HG03039 (cell line): ENCODE data around the gene CYP3A7.
"Not testable (repeated sequence)": the region's sequence is repeated elsewhere in the genome, so short reads cannot be mapped to it uniquely, and the experiment has no call there.

Experiments used
- ATAC-seq: cut with Tn5 transposase; IDR thresholded peaks from one replicate; pipeline ENCODE4 v1.9.1; 2021; ENCODE audit warnings: mild to moderate bottlenecking, moderate library complexity; ENCODE audit not compliant: unreplicated experiment

CYP3A7 gene

DNA sequence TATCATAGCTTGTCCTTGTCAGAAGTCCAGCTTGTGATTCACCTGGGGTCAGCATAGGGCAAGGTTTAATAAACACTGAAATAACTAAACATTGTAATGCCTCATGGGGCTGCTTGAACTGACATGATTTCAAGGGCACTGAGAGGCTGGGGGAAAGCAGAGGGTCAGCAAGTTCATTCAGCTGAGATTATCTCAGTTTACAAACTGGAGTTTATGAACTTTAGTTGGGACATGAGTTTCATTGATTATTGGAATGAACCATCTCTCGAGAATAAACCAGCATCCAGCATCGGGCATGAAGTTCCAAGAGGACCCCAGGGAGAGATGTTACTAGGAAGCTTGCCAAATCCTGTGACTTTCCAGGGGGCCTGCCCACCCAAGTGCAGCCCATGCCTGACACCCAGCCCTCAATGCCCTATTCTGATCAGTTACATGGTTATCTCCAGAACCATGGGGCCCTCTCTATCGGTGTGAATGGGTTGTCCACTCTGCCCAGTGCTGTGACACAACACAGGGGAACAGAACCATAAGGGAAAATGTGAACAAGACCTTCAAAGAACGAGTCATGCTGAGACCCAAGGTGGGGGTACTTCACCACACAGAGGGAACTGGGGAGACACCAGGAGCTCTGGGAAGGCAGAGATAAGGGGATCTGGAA lies 7.9 kb upstream of the CYP3A7 start:
- no peak for ATAC-seq

DNA sequence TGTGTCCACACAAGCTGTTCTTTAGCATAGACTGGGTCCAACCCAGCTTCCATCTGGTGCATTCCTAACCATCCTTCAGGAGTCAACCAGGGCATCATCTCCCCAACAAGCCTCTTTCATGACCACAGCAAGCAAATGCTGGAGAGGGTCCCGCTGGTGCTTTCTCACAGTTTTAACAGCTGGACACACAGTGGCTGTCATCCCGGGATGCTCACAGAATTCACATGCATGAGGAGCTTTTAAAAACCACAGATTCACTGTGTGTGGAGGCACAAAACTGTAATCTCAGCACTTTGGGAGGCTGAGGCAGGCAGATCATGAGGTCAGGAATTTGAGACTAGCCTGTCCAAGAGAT lies 6.4 kb upstream of the CYP3A7 start:
- ATAC-seq = no peak

DNA sequence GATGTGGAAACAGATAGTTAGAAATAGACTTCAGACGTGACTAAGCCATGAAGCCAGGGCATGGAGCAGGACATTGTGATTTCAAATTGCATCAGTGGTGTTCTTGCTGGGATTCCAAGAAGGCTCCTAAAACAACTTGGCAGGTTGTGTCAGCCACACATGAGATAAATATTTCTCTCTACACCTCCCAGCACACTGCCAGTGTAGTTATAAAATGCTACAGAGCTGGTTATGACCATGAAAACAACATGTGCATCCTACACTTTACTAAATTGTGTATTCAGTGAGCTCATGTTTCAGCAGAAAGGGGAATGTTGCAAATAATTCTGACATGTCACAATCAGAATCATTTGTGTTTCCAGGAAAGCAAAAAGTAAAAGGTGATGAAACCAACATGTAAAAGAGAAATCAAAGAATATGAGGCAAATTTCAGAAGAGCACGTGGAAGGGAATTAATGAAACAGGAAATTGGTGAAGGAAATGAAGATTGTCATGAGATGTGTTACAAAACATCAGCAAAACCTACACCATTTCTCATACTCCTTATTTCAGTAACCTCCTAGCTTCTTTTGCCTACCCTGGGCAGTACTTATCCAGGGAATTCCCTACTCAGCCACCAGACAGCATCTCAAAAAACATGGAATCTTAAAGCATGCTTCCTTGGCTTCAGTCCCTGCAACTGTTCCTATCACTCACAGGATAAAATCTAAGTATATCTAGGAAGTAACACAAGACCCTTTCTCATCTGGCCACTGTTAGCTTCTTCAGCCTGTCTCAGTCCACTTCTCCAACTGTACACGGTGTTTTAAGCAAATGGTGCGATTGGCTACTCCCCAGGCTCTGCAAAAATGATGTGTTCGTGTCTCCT lies 5.8 kb upstream of the CYP3A7 start:
- no peak for ATAC-seq

DNA sequence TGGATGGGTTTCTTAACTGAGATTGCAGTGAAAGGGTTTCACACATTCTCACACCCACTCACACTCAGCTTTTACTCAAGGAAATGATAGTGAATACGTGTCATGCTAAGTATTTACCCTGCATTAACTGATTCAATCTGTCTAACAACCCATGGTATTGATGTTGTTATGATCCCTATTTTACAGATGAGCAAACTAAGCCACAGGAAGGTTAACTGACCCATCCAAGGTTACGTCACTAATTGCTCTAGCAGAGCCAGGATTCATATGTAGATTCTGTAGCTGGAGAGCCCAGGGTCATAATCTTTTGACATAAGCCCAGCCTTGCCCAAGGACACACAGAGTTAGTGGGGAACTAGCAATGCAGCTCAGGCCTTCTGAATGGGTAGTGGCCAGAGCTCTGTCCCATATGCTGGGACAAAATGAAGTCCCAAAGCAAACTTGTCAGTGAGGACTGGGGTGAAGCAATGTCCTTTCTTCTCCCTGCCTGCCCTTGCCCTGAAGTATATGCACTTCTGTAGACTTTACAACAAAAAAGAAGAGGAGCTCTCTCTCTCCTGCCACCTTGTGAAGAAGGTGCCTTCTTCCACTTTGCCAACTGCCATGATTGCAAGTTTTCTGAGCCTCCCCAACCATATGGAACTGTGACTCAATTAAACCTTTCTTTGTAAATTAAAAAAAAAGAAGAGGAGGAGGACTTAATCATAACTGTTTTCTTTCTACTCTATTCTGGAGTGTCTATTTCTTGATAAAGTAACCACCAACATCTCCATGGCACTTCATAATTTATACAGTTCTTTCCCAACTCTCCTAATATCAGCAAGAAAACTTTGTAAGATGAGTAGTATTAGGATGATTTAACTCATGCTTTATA lies 4.9 kb upstream of the CYP3A7 start:
- no peak for ATAC-seq

DNA sequence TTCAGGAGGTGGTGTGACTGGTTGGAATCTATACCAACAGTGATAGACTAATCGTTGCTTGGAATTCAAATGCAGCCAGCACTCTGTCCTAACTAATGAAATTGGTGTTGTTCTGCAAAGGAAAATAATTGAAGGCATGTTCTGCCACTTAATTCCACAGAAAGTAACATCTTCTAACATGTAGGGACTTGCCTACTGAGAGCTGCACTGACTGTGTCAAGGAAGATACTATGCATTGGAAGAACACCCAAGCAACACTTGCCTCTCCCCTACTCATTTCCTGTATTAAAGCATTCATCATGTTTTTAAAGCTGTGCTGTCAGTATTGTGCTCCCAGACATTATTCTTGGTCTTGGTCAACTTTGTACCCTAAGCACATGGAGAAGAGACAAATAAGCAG lies 2.7 kb upstream of the CYP3A7 start:
- ATAC-seq = no peak

DNA sequence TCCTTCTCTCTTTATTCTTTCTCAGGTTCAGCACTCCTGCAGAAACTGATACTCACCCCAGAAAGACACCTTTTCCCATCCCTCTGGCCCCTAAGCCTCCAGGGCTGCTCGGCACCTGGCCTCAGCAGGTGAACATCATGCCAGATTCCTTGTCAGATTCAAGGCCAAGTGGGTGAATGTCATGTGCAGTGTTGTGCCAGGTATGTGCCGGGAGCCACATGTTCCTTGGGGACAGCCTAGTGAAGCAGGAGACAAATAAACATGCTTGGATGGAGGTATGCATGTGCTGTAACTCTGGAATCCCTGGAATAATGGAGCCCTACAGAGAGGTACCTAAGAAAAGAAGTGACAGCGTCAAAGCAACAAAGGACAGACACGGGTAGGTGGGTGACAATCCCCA lies 1.7 kb upstream of the CYP3A7 start:
- not testable (repeated sequence) for ATAC-seq

DNA sequence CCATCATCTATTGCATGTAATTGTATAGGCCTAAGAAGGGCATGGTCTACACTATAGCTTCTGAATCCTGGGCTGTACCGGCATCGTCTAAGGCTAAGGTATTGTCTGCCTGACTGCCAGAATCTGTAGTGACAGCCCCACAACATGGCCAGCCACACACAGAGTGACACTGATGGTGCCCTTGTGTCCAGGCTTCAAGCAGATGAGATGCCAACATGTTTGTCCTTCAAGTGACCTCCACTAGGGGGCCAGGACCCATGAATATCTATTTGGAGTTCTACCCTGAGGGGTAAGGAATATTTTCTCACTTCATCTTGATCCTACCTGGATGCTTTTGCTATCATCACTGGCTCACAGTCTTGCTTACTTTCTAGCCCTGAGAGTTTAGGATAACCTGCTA lies 1.5 kb downstream of the CYP3A7 start:
- ATAC-seq = no peak

DNA sequence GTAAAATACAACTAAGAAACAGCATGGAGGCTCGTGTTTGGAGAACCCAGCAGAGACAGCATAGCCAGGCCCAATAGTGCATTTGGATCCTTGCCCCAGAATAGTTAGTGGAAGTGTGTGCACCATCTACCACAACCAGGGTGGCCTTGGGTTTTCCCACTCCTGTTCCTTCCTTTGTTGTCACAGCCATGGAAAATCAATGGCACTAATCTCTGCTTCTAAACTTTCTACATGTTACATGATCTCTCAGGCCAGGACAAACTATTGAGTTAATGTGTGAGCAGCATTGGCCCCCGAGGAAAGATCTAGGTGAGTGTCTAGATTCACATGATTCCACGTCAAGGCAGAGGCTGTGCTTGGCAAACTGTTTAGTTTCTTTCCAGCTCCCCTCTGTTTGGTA lies 2.0 kb downstream of the CYP3A7 start:
- no peak for ATAC-seq

DNA sequence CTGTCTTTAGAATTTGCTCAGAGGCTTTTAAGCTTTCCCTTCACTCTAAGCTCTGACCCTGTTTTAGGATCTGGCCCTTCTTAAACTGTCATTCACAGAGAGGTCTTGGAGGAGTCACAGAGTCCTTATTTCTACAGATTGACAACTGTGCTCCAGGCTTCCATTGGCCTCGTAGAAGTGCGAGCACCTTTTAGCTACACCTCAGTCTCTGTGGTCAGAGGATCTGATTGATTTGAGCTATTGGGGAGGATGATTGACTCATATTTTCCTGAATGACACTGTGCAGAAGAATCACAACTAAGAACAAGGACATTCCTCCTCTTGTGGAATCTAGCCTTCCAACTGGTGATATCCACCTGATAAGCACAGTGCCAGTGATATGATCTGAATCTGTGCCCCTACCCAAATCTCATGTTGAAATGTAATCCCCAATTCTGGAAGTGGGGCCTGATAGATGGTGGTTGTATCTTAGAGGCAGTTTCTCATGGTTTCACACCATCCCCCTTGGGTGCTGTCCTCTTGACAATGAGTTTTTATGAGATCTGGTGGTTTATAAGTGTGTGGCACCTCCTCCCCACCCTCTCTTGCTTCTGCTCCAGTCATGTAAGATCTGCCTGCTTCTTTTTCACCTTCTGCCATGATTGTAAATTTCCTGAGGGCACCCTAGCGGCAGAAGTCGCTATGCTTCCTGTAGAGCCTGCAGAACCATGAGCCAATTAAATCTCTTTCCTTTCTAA lies 3.2 kb downstream of the CYP3A7 start:
- no peak for ATAC-seq

DNA sequence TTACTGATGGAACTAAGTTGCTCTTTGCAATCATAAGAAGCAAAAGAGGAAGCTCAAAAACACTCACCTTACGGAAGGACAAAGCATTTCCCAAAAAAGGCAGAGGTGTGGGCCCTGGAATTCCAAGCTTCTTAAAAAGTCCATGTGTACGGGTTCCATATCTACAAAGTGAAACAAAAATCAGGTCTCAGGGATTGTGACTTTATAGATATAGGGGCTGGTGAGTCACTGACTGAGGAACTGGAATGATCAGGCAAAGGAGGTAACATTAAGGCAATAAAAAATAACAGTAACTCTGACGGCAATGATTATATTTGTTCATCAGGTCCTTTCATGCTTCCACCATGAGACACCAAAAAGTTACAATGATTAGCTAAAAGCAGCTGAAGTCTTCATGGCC lies 4.0 kb downstream of the CYP3A7 start:
- no peak for ATAC-seq

DNA sequence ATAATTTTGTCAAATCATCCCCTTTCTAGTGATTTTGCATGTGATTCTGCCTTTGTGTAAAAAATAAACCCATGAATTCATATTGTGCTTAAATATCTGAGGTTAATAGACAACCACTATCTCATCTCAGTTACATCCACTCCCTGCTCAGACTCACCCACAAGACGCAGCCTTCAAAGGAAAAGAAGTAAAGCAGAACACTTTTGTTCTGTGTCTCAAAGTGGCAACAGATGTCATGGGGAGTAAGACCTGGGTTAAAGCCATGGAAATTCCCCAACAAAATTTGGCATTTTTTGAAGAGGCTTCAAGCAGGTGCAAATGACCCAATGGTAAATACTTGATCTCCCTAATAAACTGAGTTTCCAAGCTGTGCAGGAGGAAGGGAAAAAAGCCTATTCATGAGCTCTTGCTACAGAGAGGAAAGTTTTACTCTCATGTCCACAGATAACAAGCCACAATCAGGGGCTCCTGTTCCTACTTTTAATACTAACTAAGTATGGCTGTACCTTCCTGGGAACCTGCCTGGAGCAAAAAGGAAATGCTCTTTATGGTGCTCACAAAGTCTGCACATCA lies 4.7 kb downstream of the CYP3A7 start:
- no peak for ATAC-seq

DNA sequence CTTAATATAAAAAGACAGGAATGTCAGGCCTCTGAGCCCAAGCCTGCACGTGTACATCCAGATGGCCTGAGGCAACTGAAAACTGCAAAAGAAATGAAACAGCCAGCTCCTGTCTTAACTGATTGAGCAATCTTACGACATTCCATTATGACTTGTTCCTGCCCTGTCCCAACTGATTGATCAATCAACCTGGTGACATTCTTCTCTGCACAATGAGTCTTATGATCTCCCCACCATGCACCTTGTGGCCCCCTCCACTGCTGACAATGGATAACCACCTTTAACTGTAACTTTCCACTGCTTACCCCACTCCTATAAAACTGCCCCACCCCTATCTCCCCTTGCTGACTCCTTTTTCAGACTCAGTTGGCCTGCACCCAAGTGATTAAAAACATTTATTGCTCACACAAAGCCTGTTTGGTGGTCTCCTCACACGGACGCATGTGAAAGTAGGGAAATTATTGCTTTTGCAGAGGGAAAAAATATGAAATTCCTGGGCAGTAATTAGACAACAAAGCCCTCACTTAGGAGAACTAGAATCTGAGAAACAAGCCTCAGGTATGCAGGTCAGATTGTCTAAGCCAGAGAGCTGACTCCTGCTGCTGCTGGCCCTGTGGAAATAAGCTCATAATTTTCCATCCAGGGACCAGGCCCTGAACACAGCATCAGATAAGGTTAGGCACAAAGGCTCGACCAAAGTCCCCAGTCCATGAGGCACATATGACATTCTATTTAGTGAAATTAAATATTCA lies 5.3 kb downstream of the CYP3A7 start:
- ATAC-seq = no peak

DNA sequence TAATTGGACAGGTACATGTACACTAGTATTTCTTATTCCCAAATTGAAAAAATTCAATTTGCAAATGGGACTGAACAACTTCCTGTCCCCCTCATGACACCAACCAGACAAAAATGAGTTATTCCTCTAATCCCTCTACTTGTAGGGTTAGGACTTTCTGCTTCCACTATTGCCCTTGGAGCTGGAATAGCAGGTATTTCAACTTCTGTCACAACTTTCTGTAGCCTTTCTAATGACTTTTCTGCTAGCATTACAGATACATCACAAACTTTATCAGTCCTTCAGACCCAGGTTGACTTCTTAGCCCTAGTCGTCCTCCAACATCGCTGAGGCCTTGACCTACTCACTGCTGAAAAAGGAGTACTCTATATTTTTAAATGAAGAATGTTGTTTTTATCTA lies 6.4 kb downstream of the CYP3A7 start:
- no peak for ATAC-seq

DNA sequence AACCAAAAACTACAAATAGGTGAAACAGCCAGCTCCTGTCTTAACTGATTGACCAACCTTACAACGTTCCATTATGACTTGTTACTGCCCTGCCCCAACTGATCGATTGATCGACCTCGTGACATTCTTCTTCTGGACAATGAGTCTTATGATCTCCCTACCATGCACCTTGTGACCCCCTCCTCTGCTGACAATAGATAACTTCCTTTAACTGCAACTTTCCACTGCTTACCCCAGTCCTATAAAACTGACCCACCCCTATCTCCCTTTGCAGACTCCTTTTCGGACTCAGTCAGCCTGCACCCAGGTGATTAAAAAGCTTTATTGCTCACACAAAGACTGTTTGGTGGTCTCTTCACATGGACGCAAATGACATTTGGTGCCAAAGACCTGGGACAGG lies 11.8 kb downstream of the CYP3A7 start:
- not testable (repeated sequence) for ATAC-seq

DNA sequence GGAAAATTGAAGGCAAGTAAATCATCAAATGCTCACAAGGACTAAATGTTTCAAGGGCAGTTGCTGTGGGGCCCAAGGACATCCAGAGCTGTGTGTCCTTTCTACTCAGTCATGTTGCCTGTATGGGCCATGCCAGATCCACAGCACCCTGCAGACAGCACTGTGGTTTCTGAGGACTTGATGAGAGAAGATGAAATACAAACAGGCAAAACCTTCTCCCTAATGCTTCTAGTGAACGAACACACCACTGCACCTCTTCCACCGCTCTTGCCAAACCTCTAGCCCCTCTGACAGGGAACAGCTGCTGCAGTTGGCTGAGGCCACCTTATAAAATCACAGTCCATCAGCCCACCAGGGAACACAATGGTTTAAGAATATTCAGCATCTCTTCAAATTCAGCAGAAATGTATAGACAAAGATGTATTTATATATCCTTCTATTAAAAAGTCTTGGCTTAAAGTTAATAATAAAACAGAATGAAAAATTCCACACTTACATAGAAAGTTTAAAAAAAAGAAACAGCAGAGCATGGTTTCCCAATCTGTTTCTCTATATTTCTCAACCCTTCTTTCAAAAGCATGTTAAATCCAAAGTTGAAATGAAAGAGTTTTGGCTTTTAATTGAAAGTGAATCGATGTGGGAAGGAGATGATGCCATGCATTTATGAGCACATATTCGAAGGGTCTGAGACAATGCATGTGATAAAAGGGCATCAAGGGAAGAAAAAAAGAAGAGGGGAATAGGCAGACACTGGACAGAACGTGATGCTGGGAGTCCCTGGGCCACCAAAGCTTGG lies 14.0 kb downstream of the CYP3A7 start:
- no peak for ATAC-seq

DNA sequence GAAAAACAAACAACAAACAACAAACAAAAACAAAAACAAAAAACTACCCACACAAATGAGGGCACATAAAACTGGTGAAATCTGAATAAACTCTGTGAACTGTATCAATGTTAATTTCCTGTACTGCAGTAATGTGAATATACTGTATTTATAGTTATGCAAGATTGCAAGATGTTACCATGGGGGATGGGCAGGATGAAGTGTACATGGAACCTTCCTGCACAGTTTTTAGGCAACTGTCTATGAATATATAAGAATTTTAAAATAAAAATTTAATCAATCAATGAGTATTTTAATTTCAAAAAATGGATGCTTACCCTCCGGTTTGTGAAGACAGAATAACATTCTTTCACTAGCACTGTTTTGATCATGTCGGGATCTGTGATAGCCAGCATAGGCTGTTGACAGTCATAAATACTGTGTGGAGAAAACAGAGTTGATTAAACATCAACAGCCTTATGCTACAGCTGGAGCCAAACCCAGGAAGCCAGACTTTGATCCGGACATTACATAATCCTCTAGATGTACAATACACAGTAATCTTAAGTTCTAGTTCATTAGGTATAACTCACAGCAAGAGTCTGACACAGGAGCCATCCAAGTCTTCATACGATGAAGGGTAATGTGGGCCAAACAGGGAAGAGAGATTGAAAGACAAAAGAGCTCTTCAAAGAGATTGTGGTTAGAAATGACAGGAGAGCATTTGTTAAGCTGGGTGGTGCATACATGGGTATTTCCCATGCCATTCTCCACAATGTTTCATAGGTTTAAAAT lies 14.8 kb downstream of the CYP3A7 start:
- ATAC-seq = no peak

DNA sequence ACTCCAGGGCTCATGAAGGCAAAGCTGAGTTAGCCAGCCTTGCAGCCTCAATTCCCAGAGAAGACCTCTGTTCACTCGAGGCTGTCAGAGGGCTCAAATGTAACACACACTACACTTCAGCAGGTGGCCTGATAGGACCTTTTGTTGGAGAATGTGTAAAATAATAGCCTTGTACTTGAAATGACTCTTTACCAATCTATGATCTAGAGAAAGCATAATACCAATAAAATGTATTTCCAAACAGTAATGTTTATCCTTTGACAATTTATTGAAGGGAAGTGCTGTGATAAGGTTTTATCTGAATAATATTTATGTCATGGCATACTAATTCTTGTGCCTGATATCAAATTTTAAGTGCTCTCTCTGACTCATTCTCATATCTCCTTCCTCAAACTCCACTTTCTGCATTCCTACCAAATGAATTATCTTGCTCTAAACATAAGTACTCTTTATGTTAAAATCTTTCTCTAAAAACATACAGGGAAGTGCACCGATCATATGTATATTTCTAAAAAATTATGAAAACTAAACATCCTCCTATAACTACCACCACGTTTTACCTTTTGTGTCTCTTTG lies 20.9 kb downstream of the CYP3A7 start:
- ATAC-seq = no peak
